Measurements from ENCODE around the gene DHX15. TPM values are rescaled to one million over a fixed set of nuclear protein-coding genes. Genes with fewer than 3 reads are reported as not detected.

Gene DHX15
- total RNA-seq, 3 donors from 2014 or later (not counting 1 experiment from before 2014, with no cell fraction given) = 174 to 180 (median 179) TPM

- H3K4me1 ChIP-seq (ENCODE audit: control insufficient read depth, insufficient read depth, low read length) = peaks cover 21% of the 10 kb centered on the region
- no peaks in the 10 kb centered on the region for H3K27me3 ChIP-seq (ENCODE audit: control insufficient read depth, insufficient read depth, low read length)
- H3K36me3 ChIP-seq (ENCODE audit: control insufficient read depth, insufficient read depth, low read length) = no peaks in the 10 kb centered on the region
- Mint-ChIP-seq H3K27ac (peak overlapping the region; percentile 94 to 97), H3K4me3 (peak overlapping the region; percentile 99), H3K4me1 (peaks cover 57 to 60% of the 10 kb centered on the region in 2 donors), H3K9me3 (no peaks in the 10 kb centered on the region), H3K27me3 (ENCODE audit: low read depth in 2 of 2) (no peaks in the 10 kb centered on the region), H3K36me3 (no peaks in the 10 kb centered on the region)
- intact Hi-C loops (cut with micrococcal nuclease) = loop anchor here (5.0 kb wide), 2 partner anchors 110 to 795 kb away; partner anchors contain the start of gene ANAPC4
- peak in 1 of 2 donors; percentile 15 for DNase-seq
- no peak for ATAC-seq
- H3K27ac ChIP-seq (ENCODE audit: low read length) = no peak overlapping the region
- no peak overlapping the region for H3K4me3 ChIP-seq (ENCODE audit: low read length)
- 26% methylated on average over 5 of the region's 5 CpGs for WGBS (ENCODE audit: insufficient coverage)
- H3K9me3 ChIP-seq (ENCODE audit: control insufficient read depth, insufficient read depth, low read length) = no peaks in the 10 kb centered on the region
- no peak for TF ChIP-seq CTCF (IDR thresholded peaks at IDR 0.05)
These were observed 2.0 kb downstream of the DHX15 start for GRCh38 chr4:24582235-24582832.

GRCh38 chr4:24578364-24578763 is 6.0 kb downstream of the DHX15 start:
- peaks cover 4% of the 10 kb centered on the region for H3K36me3 Mint-ChIP-seq
- intact Hi-C loops (cut with micrococcal nuclease) = no loop called here

GRCh38 chr4:24576276-24576675 is 8.1 kb downstream of the DHX15 start:
- H3K4me3 Mint-ChIP-seq = no peak overlapping the region
- H3K27me3 Mint-ChIP-seq (ENCODE audit: low read depth in 2 of 2) = no peaks in the 10 kb centered on the region
- H3K36me3 ChIP-seq (ENCODE audit: control insufficient read depth, insufficient read depth, low read length) = peaks cover 37% of the 10 kb centered on the region
- no peak overlapping the region for H3K27ac ChIP-seq (ENCODE audit: low read length)
- no peak for DNase-seq
- H3K9me3 ChIP-seq (ENCODE audit: control insufficient read depth, insufficient read depth, low read length) = no peaks in the 10 kb centered on the region
- peaks cover 8% of the 10 kb centered on the region for H3K36me3 Mint-ChIP-seq
- intact Hi-C loops (cut with micrococcal nuclease) = no loop called here
- H3K4me1 Mint-ChIP-seq = peaks cover 66 to 67% of the 10 kb centered on the region in 2 donors
- peaks cover 18% of the 10 kb centered on the region for H3K4me1 ChIP-seq (ENCODE audit: control insufficient read depth, insufficient read depth, low read length)
- no peak overlapping the region for H3K4me3 ChIP-seq (ENCODE audit: low read length)
- H3K27ac Mint-ChIP-seq = peak overlapping the region in 1 of 2 donors; percentile 14
- no peak for ATAC-seq
- no peaks in the 10 kb centered on the region for H3K9me3 Mint-ChIP-seq
- 94% methylated on average over 17 of the region's 17 CpGs for WGBS (ENCODE audit: insufficient coverage)
- no peak for TF ChIP-seq CTCF (IDR thresholded peaks at IDR 0.05)
- no peaks in the 10 kb centered on the region for H3K27me3 ChIP-seq (ENCODE audit: control insufficient read depth, insufficient read depth, low read length)

More at GRCh38 chr4:24578364-24578763, 6.0 kb downstream of the DHX15 start:
- H3K27ac ChIP-seq (ENCODE audit: low read length) = no peak overlapping the region
- peaks cover 16% of the 10 kb centered on the region for H3K4me1 ChIP-seq (ENCODE audit: control insufficient read depth, insufficient read depth, low read length)
- DNase-seq (no peak), ATAC-seq (no peak)
- peaks cover 31% of the 10 kb centered on the region for H3K36me3 ChIP-seq (ENCODE audit: control insufficient read depth, insufficient read depth, low read length)
- Mint-ChIP-seq H3K4me3 (peak overlapping the region; percentile 14), H3K27me3 (ENCODE audit: low read depth in 2 of 2) (no peaks in the 10 kb centered on the region), H3K9me3 (no peaks in the 10 kb centered on the region), H3K27ac (peak overlapping the region; percentile 43 to 74), H3K4me1 (peaks cover 77 to 79% of the 10 kb centered on the region in 2 donors)
- no peak overlapping the region for H3K4me3 ChIP-seq (ENCODE audit: low read length)
- no peak for TF ChIP-seq CTCF (IDR thresholded peaks at IDR 0.05)
- no peaks in the 10 kb centered on the region for H3K9me3 ChIP-seq (ENCODE audit: control insufficient read depth, insufficient read depth, low read length)
- WGBS (ENCODE audit: insufficient coverage) = 66% methylated on average over 4 of the region's 4 CpGs
- no peaks in the 10 kb centered on the region for H3K27me3 ChIP-seq (ENCODE audit: control insufficient read depth, insufficient read depth, low read length)

GRCh38 chr4:24574236-24574635 is 10.1 kb downstream of the DHX15 start:
- H3K27ac ChIP-seq (ENCODE audit: low read length) = no peak overlapping the region
- Mint-ChIP-seq H3K4me3 (no peak overlapping the region), H3K27me3 (ENCODE audit: low read depth in 2 of 2) (no peaks in the 10 kb centered on the region), H3K36me3 (peaks cover 8% of the 10 kb centered on the region), H3K9me3 (no peaks in the 10 kb centered on the region), H3K4me1 (peaks cover 75 to 78% of the 10 kb centered on the region in 2 donors), H3K27ac (peak overlapping the region; percentile 30 to 73)
- no peak for ATAC-seq
- H3K9me3 ChIP-seq (ENCODE audit: control insufficient read depth, insufficient read depth, low read length) = no peaks in the 10 kb centered on the region
- H3K4me1 ChIP-seq (ENCODE audit: control insufficient read depth, insufficient read depth, low read length) = peaks cover 10% of the 10 kb centered on the region
- intact Hi-C loops (cut with micrococcal nuclease) = no loop called here
- no peak for TF ChIP-seq CTCF (IDR thresholded peaks at IDR 0.05)
- no peaks in the 10 kb centered on the region for H3K27me3 ChIP-seq (ENCODE audit: control insufficient read depth, insufficient read depth, low read length)
- H3K4me3 ChIP-seq (ENCODE audit: low read length) = no peak overlapping the region
- H3K36me3 ChIP-seq (ENCODE audit: control insufficient read depth, insufficient read depth, low read length) = peaks cover 49% of the 10 kb centered on the region
- DNase-seq = no peak
